Glutamatergic neuron (in vitro differentiated cells): ENCODE results near the gene BAX. TPM values are rescaled to one million over a fixed set of nuclear protein-coding genes. Genes with fewer than 3 reads are reported as not detected.

ENCODE experiments used
- DNase-seq: peaks from one replicate; pipeline ENCODE4 v3.0.0; 2022
- H3K27ac Mint-ChIP-seq: one replicate; pipeline ENCODE4 v1.8.0; 2020; ENCODE audit warnings: mild to moderate bottlenecking, mixed read lengths, inconsistent platforms; ENCODE audit not compliant: unreplicated experiment
- H3K27me3 Mint-ChIP-seq: one replicate; pipeline ENCODE4 v1.8.0; 2020; ENCODE audit warnings: mild to moderate bottlenecking, moderate library complexity, mixed read lengths, inconsistent platforms; ENCODE audit not compliant: unreplicated experiment
- H3K36me3 Mint-ChIP-seq: one replicate; pipeline ENCODE4 v1.8.0; 2020; ENCODE audit warnings: mild to moderate bottlenecking, mixed read lengths, inconsistent platforms; ENCODE audit not compliant: unreplicated experiment
- H3K4me1 Mint-ChIP-seq: one replicate; pipeline ENCODE4 v1.8.0; 2020; ENCODE audit warnings: mild to moderate bottlenecking, low read depth, mixed read lengths, inconsistent platforms; ENCODE audit not compliant: unreplicated experiment
- H3K4me3 Mint-ChIP-seq: one replicate; pipeline ENCODE4 v1.8.0; 2020; ENCODE audit warnings: mild to moderate bottlenecking, mixed read lengths, inconsistent platforms; ENCODE audit not compliant: unreplicated experiment
- H3K9me3 Mint-ChIP-seq: one replicate; pipeline ENCODE4 v1.8.0; 2020; ENCODE audit warnings: mild to moderate bottlenecking, moderate library complexity, mixed read lengths, inconsistent platforms; ENCODE audit not compliant: unreplicated experiment
- CTCF ChIP-seq: fragments of 200-600 bp; sonication (generic); IDR thresholded peaks from one replicate; pipeline ENCODE4 v1.5.0; 2021; ENCODE audit not compliant: partially characterized antibody, unreplicated experiment
- total RNA-seq: library from RNA; stranded (reverse); fragmentation: NEBNext Ultra II Directional; extraction: Animal tissue kit (Norgen Biotek cat#: 25700); gene quantifications from one replicate; pipeline ENCODE4 v1.2.1, GENCODE V29; 2021; ENCODE audit not compliant: unreplicated experiment

Gene BAX
- total RNA-seq, 1 donor from 2014 or later = 87.7 TPM

DNA sequence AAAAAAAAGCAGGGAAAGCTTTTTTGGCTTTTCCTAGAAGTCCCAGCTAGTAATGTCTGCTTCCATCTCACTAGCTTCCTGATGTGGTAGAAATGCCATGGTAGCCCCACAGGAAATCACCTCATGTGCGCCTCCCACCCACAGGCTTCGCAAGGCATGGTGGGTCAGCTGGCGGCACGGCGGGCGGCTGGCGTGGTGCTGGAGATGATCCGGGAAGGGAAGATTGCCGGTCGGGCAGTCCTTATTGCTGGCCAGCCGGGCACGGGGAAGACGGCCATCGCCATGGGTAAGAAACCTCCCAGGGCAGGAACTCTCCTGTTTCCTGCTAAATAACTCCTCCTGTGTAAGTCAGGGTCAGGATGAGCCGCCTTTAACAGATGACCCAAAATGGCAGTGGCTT lies 49.5 kb downstream of the BAX start:
- H3K27ac Mint-ChIP-seq = no peak overlapping the region

DNA sequence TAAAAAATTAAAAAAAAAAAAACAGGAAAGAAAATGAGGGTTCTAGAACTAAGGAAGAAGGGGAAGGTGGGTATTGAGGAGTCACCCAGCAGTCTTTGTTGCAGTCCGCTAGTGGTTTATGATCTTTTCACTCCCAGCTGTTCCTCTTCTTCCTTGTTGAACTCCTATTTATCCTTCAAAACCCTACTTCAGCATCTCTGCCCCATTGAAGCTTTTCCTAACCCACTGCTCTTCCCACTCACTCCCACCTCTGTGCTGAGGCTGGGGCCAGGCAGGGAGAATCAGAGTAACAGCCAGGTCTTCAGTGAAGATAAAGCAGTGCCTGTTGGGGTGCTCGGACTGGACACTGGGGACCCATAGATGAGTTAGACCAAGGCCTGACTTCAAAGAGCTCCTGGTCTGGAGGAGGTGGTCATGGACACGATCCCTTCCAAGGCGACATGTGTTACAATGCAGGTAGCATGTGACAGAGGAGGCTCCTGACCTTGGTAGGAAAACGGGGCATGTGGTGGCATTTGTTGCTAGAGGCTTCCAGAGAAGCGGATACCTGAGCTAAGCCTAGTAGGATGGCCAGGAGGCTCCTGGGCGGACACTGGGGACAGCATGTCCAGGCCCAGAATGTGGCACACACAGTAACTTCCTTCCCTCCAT lies 50.4 kb downstream of the BAX start:
- no peak for DNase-seq
- Mint-ChIP-seq H3K9me3 (peaks cover 2% of the 10 kb centered on the region), H3K27ac (no peak overlapping the region), H3K4me1 (no peaks in the 10 kb centered on the region), H3K4me3 (no peak overlapping the region), H3K27me3 (no peaks in the 10 kb centered on the region), H3K36me3 (no peaks in the 10 kb centered on the region)
- TF ChIP-seq CTCF = no peak

More for the DNA sequence above, 49.5 kb downstream of the BAX start:
- no peak for DNase-seq
- peaks cover 2% of the 10 kb centered on the region for H3K9me3 Mint-ChIP-seq
- H3K27me3 Mint-ChIP-seq = no peaks in the 10 kb centered on the region
- H3K4me3 Mint-ChIP-seq = no peak overlapping the region
- peaks cover 2% of the 10 kb centered on the region for H3K4me1 Mint-ChIP-seq
- TF ChIP-seq CTCF = no peak
- no peaks in the 10 kb centered on the region for H3K36me3 Mint-ChIP-seq

GRCh38 chr19:49006905-49007304 lies 52.2 kb downstream of the BAX start:
- TF ChIP-seq CTCF = no peak
- Mint-ChIP-seq H3K9me3 (peaks cover 2% of the 10 kb centered on the region), H3K27me3 (peaks cover 2% of the 10 kb centered on the region), H3K36me3 (no peaks in the 10 kb centered on the region), H3K4me1 (no peaks in the 10 kb centered on the region), H3K27ac (no peak overlapping the region), H3K4me3 (no peak overlapping the region)
- DNase-seq = no peak

- peaks cover 5% of the 10 kb centered on the region for H3K27me3 Mint-ChIP-seq
- H3K36me3 Mint-ChIP-seq = no peaks in the 10 kb centered on the region
- no peak overlapping the region for H3K27ac Mint-ChIP-seq
- H3K9me3 Mint-ChIP-seq = peaks cover 2% of the 10 kb centered on the region
- no peak for DNase-seq
- peaks cover 3% of the 10 kb centered on the region for H3K4me1 Mint-ChIP-seq
- TF ChIP-seq CTCF = no peak
- H3K4me3 Mint-ChIP-seq = no peak overlapping the region
Measured at GRCh38 chr19:49009828-49010227, 55.2 kb downstream of the BAX start.

DNA sequence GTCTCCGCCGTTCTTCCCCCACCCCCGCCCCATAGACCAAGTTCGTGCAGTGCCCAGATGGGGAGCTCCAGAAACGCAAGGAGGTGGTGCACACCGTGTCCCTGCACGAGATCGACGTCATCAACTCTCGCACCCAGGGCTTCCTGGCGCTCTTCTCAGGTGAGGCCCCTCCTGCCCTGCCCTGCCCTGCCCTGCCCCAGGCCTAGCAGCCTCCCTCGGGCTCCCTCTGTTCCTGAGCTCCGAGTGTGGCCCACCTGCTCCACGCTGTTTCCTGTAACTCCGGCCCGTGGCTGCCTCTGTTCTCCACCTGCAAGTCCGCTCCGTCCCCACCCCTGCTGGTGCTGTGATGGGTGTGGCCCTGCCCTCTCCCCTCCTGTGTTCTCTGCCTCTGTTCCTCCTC lies 55.8 kb downstream of the BAX start:
- DNase-seq = no peak
- Mint-ChIP-seq H3K27ac (no peak overlapping the region), H3K4me3 (no peak overlapping the region), H3K36me3 (no peaks in the 10 kb centered on the region), H3K9me3 (peaks cover 1% of the 10 kb centered on the region), H3K4me1 (peaks cover 3% of the 10 kb centered on the region), H3K27me3 (peaks cover 5% of the 10 kb centered on the region)
- TF ChIP-seq CTCF = no peak
